HAP-1 (cell line): ENCODE measurements around the gene PAX5.

ENCODE experiments used
- DNase-seq, 2 experiments: peaks; one replicate each; pipeline ENCODE4 v3.0.0-alpha.2; 2016 to 2020; ENCODE audit warnings: low spot score in 2 of 2
- H3K27me3 ChIP-seq: fragments of 250-450 bp; sonication (Bioruptor Pico); 2 replicates; pipeline ENCODE4 v1.5.1; 2020; ENCODE audit warnings: low read depth, mild to moderate bottlenecking, moderate library complexity
- H3K36me3 ChIP-seq: fragments of 250-450 bp; sonication (Bioruptor Pico); replicated peaks from 2 replicates; pipeline ENCODE4 v1.5.1; 2020; ENCODE audit warnings: mild to moderate bottlenecking
- H3K4me1 ChIP-seq: fragments of 250-450 bp; sonication (Bioruptor Pico); 2 replicates; pipeline ENCODE4 v1.5.1; 2020; ENCODE audit warnings: mild to moderate bottlenecking
- H3K4me3 ChIP-seq: fragments of 250-450 bp; sonication (Bioruptor Pico); 2 replicates; pipeline ENCODE4 v1.5.1; 2020; ENCODE audit warnings: mild to moderate bottlenecking, moderate library complexity
- H3K9me3 ChIP-seq: fragments of 250-450 bp; sonication (Bioruptor Pico); 2 replicates; pipeline ENCODE4 v1.5.1; 2020; ENCODE audit warnings: mild to moderate bottlenecking, moderate library complexity
- in situ Hi-C: fragments of 300-500 bp; cut with MboI; formaldehyde crosslinking; loops from 3 replicates; pipeline ENCODE4 v1.14.3; 2020; ENCODE audit warnings: low sequenced_read_pairs, inconsistent platforms, mixed read lengths

The PAX5 gene

DNA sequence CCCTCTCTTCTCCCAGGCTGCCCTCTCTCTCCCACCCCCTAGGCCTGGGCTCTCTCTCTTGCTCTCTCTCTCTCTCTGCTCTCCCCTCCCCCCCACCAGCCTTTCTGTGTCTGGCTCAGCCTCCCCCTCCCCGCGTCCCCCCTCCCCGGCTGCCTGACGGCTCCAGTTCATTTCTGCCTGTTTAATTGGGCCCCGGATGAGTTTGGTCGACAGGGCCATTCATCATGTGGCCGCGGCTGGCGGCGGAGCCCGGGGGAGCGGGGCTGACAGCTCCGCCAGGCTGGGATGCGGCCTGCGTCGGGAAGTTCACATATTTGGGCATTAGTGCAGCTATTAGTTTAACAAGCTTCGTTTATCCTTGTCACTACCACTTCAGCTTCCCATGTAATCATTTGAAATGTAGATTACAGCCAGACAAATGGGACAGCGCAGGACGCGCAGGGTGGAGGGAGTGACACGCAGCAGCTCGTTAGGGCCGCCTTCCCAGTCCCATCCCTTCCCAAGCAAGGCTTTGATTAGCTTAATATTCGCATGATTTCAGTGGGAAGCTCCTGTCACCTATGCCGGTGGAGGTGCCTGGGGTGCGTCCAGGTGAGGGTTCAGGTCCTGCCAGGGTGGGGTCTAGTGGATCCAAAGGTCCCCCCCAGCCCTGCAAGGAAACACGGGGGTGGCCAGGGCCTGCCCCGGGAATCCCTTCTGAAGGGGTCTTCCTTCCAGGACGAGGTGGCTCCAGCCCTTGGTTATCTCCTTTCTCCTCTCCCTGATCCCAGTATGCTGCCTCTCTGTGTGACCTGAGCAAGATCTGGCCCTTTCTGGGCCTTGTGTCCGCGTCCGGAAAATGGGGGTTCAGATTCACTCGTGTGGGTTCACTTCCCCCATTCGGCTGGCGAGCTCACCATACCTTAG is 214.8 kb downstream of the PAX5 start:
- in situ Hi-C loops, result no loop called here
- peaks cover 5% of the 10 kb centered on the region; the same call in 1 of the 2 replicates for H3K27me3 ChIP-seq
- H3K9me3 ChIP-seq, result no peaks in the 10 kb centered on the region
- peaks cover 7% of the 10 kb centered on the region; the same call in 1 of the 2 replicates for H3K4me1 ChIP-seq
- H3K4me3 ChIP-seq, result no peak overlapping the region
- peak; percentile 13 to 58 for DNase-seq
- no peaks in the 10 kb centered on the region for H3K36me3 ChIP-seq

GRCh38 chr9:36818242-36818938 is 215.7 kb downstream of the PAX5 start:
- no peaks in the 10 kb centered on the region for H3K9me3 ChIP-seq
- H3K36me3 ChIP-seq, result no peaks in the 10 kb centered on the region
- in situ Hi-C loops, result no loop called here
- peaks cover 5% of the 10 kb centered on the region; the same call in 1 of the 2 replicates for H3K27me3 ChIP-seq
- H3K4me1 ChIP-seq, result peaks cover 7% of the 10 kb centered on the region; the same call in 1 of the 2 replicates
- no peak for DNase-seq
- H3K4me3 ChIP-seq, result no peak overlapping the region

- H3K36me3 ChIP-seq, result no peaks in the 10 kb centered on the region
- H3K4me1 ChIP-seq, result peaks cover 7% of the 10 kb centered on the region; the same call in 1 of the 2 replicates
- peaks cover 1% of the 10 kb centered on the region; the same call in 1 of the 2 replicates for H3K27me3 ChIP-seq
- H3K4me3 ChIP-seq, result no peak overlapping the region
- DNase-seq, result no peak
- no peaks in the 10 kb centered on the region for H3K9me3 ChIP-seq
- in situ Hi-C loops, result no loop called here
Measured at GRCh38 chr9:36817160-36817834, 216.8 kb downstream of the PAX5 start.

GRCh38 chr9:36816371-36816770 is 217.7 kb downstream of the PAX5 start:
- peaks cover 7% of the 10 kb centered on the region; the same call in 1 of the 2 replicates for H3K4me1 ChIP-seq
- in situ Hi-C loops, result no loop called here
- H3K36me3 ChIP-seq, result no peaks in the 10 kb centered on the region
- no peak for DNase-seq
- no peaks in the 10 kb centered on the region for H3K27me3 ChIP-seq
- no peaks in the 10 kb centered on the region for H3K9me3 ChIP-seq
- H3K4me3 ChIP-seq, result no peak overlapping the region

- no peak for DNase-seq
- Histone ChIP-seq H3K36me3 (no peaks in the 10 kb centered on the region), H3K27me3 (no peaks in the 10 kb centered on the region), H3K4me1 (peaks cover 7% of the 10 kb centered on the region; the same call in 1 of the 2 replicates), H3K4me3 (no peak overlapping the region), H3K9me3 (no peaks in the 10 kb centered on the region)
- in situ Hi-C loops, result no loop called here
Measured at GRCh38 chr9:36815566-36816348, 218.3 kb downstream of the PAX5 start.

GRCh38 chr9:36815023-36815422 is 219.0 kb downstream of the PAX5 start:
- Histone ChIP-seq H3K36me3 (no peaks in the 10 kb centered on the region), H3K4me3 (no peak overlapping the region), H3K27me3 (no peaks in the 10 kb centered on the region), H3K4me1 (peaks cover 7% of the 10 kb centered on the region; the same call in 1 of the 2 replicates), H3K9me3 (no peaks in the 10 kb centered on the region)
- in situ Hi-C loops, result no loop called here
- no peak for DNase-seq

DNA sequence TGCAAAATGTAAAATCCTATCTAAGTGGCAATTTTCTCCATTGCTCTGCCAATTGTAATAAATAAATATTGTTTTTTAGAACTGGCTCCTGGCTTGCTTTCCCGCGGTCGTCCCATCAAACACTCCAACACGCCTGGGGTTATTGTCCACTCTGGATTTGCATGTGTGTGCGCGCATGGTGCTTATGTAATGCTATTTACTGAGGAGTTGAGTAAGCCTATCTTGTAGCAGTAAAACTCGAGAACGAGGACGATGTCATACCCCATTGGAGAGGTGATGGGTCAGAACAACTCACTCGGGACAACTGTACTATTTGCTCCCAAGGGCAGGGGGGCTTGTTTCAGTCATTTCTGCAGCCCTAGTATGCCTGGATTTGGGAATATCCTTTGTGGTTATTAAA is 220.9 kb downstream of the PAX5 start:
- no peaks in the 10 kb centered on the region for H3K36me3 ChIP-seq
- H3K27me3 ChIP-seq, result no peaks in the 10 kb centered on the region
- H3K4me3 ChIP-seq, result no peak overlapping the region
- H3K4me1 ChIP-seq, result no peaks in the 10 kb centered on the region
- no peak for DNase-seq
- in situ Hi-C loops, result no loop called here
- no peaks in the 10 kb centered on the region for H3K9me3 ChIP-seq

GRCh38 chr9:36812556-36812955 is 221.5 kb downstream of the PAX5 start:
- no peak overlapping the region for H3K4me3 ChIP-seq
- H3K27me3 ChIP-seq, result no peaks in the 10 kb centered on the region
- H3K4me1 ChIP-seq, result no peaks in the 10 kb centered on the region
- no peak for DNase-seq
- in situ Hi-C loops, result no loop called here
- no peaks in the 10 kb centered on the region for H3K36me3 ChIP-seq
- no peaks in the 10 kb centered on the region for H3K9me3 ChIP-seq

DNA sequence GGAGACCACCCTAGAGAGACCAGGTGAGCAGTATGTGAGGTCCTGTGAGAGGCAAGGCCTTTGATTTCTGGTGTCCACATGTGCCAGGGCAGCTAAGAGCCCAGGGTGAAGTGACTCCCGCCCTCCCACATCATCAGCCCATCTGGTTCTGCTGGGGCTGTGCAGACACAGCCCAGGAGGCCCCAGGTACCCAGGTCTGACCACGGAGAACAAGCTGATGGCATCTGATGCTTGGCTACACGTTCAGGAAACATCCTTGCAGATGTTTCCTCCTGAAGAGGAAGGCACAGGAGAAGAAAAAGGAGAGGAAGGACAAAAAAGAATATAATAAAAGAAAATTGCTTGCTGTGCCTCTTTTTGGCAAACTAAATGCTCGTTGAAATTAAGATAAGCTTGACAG is 225.8 kb downstream of the PAX5 start:
- Histone ChIP-seq H3K4me3 (no peak overlapping the region), H3K9me3 (no peaks in the 10 kb centered on the region), H3K27me3 (0 out of 2 replicates have a peak, but pooled peaks cover 5% of the 10 kb centered on the region), H3K36me3 (no peaks in the 10 kb centered on the region), H3K4me1 (no peaks in the 10 kb centered on the region)
- in situ Hi-C loops, result no loop called here
- no peak for DNase-seq

DNA sequence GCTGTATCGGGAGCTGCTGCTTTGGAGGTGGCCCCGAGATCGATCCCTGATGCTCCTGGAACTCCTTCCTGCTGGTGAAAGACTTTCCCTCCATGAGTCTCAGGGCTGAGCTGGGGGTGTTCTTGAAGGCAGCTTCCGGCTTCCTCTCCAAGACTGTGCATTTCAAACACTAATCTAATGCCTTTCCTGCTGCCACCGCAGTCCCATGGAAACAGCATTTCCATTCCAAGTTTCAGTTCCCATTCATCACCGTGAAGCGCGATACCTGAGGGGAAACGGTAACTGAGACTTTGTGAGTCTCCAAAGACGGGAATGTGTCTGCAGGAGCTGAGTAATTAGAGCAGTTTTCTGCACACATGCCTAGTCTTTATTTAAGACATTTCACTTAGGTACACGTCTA is 230.1 kb downstream of the PAX5 start:
- no peak for DNase-seq
- in situ Hi-C loops, result no loop called here

DNA sequence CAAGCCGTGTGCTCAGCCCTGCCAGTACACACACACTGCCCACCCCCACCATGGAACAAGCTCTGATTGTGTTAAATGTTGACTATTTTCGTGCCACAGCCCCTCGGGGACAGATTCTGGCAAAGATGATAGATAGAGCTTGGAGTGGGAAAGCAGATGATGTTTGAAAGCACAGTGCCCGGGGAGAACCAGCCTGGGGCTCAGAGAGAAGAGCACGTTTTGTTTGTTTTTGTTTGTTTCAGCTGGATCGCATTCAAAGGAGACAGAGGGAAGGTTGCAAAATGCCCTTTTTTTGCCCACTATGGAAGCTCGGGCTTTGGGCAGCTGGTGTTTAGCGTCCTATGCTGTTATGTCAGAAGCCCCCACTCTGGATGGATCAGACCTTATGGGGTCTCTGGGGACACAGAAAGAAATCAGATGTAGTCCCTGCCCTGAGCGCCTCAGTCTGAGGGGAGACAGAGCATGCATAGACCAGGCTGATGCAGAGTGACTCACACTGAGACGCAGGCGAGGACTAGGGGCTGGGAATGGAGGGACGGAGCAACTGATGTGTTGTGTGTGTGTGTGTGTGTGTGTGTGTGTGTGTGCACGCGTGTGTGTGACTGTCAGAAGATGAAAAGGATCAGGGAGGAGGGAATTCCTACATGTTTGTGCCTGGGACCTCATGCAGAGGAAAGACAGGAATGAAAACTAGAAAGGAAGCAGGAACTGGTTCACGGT is 231.7 kb downstream of the PAX5 start:
- Histone ChIP-seq H3K27me3 (peaks cover 5% of the 10 kb centered on the region; the same call in 1 of the 2 replicates), H3K4me3 (no peak overlapping the region), H3K4me1 (no peaks in the 10 kb centered on the region), H3K36me3 (no peaks in the 10 kb centered on the region), H3K9me3 (no peaks in the 10 kb centered on the region)
- DNase-seq, result no peak
- in situ Hi-C loops, result no loop called here

More for the DNA sequence above, 230.1 kb downstream of the PAX5 start:
- Histone ChIP-seq H3K4me1 (no peaks in the 10 kb centered on the region), H3K36me3 (no peaks in the 10 kb centered on the region), H3K4me3 (no peak overlapping the region), H3K27me3 (peaks cover 5% of the 10 kb centered on the region; the same call in 1 of the 2 replicates), H3K9me3 (no peaks in the 10 kb centered on the region)

GRCh38 chr9:36800455-36800854 is 233.6 kb downstream of the PAX5 start:
- H3K36me3 ChIP-seq, result no peaks in the 10 kb centered on the region
- in situ Hi-C loops, result no loop called here
- H3K4me1 ChIP-seq, result no peaks in the 10 kb centered on the region
- H3K27me3 ChIP-seq, result peaks cover 5% of the 10 kb centered on the region; the same call in 1 of the 2 replicates
- no peaks in the 10 kb centered on the region for H3K9me3 ChIP-seq
- no peak for DNase-seq
- H3K4me3 ChIP-seq, result no peak overlapping the region
